ENCODE measurements around the gene CLCA1.

CLCA1 gene

DNA sequence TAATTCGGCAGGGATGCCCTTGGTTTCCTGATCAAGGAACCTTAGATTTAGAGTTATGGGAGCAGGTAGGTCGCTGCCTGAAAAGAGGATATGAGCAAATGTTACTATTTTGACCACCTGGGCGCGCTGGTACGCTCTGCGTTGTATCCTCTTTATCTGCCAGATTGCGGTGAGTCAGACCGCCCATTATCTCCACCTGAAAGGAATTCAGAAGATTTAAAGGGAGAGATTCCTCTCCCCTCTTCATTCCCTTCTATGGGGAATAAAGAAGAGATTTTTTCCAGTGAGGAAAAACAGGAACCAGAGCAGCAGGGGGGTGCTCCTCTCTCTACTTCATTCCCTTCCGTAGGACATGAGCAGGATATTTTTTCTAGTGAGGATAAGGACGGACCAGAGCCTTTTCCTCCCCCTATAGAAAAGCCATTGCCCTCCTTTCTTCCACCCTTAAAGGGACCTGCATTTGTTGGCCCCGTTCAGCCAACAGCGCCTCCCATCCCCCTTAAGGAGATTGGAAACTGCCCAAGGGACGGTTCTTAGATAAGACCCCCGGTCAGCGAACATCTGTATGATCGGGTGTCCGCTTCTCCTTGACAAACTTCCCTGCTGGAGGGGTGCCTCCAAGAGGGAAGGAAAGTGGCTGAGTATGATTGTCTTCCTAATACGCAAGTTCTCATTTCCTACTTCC, 34.1 kb downstream of the CLCA1 start:
- peak; percentile 91 for DNase-seq (ENCODE audit: low read depth, low spot score)

DNA sequence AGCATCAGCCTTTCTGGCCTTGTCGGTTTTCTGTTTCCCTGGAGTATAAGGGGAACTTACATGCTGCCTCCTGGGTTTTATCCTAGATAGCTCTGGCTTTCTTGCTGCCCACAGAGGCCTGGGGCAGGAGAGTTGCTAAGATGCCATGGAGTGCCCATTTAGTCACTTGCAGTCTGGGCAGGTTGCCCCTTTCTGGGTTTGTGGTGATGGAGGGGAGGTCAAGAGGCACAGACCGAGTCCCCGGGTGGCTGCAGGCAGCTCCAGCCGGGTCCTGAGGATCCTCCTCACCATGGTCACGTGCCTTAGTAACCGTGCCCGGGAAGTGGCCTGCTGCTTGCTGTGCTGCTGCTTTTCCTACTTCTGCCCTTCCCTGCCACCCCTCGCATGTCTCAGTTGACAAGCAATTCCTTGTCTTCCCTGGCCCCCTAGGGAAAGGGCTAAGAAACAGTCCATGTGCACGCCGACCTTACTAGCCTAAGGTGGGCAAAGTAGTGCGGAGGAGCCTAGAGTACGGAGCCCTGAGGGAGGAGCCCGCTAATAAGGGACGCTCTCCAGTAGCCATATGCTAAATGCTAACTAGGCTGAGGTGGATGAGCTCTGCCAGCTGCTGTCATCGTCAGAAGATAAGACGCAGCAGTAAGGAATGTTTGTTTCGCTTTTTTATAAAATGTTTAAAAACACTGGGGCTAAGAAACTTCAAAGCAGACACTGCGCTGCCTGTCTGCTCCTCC, 34.8 kb downstream of the CLCA1 start:
- DNase-seq (ENCODE audit: low read depth, low spot score): no peak

DNA sequence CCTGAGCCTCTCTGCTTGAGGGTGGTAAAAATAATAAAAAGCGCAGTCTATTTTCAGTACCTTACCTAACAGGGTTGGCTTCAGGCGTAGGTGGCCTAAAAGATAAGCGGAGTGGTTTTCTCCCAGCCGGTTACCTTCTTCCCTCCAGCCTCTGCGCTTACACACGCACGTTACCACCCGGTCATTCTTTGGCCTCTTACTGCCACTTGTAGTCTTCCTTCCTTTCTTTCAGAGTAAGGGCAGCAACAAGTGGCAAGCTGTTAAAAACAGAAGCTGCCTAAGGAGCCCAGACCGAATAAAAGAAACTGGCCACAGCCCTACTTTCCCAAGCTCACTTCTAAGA, 35.4 kb downstream of the CLCA1 start:
- no peak for DNase-seq (ENCODE audit: low read depth, low spot score)

DNA sequence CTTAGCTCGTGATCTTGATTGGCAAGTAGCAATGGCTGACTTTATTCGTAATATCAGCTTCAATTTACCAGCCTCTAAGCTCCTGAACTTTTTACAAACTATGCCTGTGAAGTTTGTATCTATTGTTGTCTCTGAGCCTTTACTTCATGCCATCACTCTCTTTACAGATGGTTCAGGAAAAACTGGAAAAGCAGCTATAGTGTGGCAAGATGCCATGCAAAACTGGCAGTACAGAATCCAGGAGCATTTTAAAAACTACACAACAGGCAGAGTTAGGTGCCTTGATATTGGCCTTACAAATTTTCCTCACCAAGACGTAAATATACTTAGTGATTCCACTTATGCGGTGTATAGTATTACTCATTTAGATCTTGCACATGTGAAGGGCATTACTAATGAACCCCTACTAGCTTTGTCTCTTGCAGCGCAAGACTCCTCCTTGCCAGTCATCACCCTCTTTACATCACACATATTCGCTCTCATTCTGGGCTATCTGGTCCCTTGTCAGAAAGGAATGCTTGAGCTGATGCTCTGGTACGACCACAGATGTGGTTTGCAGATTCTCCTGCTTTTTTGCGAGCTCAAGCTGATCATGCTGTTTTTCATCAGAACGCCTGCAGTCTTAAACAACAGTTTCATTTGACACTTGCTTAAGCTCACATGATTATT, 36.3 kb downstream of the CLCA1 start:
- no peak for DNase-seq (ENCODE audit: low read depth, low spot score)

DNA sequence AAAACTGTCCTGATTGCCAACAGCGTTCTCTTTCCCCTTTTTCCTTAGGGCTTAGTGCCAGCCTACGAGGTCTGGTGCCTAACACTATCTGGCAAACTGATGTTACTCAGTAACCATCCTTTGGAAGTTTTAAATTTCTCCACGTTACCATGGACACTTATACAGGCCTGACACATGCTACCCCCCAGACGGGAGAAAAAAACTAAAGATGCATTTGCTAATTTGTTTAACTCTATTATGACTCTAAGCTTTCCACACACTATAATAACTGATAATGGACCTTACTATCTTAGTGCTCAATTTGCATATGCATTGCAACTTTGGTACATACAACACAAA, 36.8 kb downstream of the CLCA1 start:
- DNase-seq (ENCODE audit: low read depth, low spot score): no peak

DNA sequence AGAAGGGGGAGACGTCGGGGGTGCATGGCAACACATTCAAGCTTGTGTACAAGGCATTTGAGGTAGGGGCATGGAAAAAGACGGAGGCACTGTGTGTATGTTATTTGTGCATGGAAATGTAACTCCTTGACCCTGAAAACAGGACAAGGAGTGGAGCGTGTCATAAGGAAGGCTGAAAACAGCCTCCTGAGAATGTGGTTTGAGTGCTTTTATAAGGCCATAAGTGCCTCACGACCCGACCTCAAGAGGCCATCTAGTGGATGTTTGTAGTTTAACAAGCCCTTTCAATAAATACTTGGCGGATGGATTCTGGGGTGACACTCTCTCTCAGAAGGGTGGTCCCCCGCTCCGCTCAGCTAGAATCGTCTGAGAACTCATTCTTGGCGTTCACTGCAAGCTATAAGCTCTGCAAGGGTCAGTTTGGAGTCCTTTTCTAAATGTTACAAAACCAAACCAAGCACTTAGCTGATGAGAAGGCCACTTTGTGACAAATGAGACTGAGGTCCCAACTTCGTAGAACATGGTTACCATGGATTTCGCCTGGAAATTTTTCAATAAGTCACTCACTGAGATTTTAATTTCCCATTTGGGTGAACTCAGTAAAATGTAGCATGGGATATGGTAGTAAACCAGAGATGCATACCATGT, 39.3 kb downstream of the CLCA1 start:
- DNase-seq (ENCODE audit: low read depth, low spot score): no peak

DNA sequence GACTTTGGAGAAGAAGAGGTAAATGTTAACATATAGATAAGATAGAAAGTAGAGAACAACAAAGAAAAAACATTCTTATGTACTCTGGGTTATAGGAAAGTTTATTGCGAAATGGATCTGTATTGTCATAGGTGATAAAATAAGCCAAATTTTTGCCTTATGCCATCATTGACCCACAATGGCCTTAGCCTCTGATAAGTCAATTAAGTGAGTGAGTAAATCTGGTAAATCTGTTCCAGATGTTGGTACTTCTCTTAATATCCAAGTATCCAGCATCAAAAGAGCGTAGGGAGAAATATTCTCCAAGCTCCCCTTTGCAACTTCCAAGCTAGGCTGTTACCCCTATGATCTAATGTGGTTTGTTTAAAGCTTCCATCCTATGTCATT, 39.8 kb downstream of the CLCA1 start:
- no peak for DNase-seq (ENCODE audit: low read depth, low spot score)

DNA sequence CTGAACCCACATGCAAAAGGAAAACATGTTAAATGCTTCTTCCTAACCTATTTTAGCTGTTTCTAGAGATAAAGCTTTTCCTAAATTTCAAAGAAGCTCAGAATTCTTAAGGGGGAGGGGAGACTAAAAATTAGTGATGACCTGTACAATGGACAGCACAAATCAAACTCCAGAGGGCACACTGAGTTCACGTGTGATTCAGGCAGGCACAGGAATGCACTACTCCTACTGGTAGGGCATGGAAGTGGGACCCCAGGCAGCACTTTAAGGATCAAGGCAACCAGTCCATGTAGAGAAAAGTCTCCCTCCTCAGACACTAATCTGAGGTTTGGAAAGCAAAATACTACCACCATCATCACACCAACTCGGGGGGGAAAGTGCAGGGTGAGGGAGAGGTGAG, 46.9 kb downstream of the CLCA1 start:
- DNase-seq (ENCODE audit: low read depth, low spot score): no peak

DNA sequence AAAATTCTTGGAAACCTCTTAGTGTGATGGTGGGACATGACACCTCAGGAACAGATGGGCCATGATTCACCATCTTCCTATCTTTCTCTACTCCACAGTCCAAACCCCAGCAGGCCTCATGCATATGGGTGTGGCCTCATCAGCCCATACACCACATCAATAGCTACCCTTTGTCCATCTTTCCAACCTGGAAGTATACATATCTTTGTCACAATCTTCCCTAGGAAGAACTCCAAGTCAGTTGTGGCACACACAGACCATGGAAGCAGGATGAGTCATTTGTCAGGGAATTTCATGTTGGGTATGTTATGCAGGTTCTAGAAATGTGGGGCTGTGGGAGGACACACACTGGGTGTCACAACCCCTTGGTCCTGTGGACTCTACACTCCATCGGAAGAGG, 47.6 kb downstream of the CLCA1 start:
- DNase-seq (ENCODE audit: low read depth, low spot score): no peak

DNA sequence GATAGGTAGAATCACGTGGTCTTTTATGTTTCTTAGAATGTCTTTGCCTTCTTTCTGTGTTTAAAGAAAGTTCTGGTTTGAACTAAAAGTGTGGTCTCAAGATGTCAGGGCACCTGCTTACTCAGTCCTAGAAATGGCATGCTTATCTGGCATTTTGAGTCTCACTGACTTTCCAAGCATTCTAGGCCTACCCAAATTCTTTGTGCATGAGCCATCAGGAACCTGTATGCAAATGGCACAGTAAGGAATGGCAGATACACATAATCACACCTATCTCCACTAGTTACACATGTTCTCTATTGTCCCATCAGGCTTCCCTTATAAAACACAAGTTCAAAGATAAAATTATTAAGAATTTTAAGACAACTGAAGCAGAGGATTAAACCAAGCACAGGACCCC, 48.6 kb downstream of the CLCA1 start:
- DNase-seq (ENCODE audit: low read depth, low spot score): no peak

DNA sequence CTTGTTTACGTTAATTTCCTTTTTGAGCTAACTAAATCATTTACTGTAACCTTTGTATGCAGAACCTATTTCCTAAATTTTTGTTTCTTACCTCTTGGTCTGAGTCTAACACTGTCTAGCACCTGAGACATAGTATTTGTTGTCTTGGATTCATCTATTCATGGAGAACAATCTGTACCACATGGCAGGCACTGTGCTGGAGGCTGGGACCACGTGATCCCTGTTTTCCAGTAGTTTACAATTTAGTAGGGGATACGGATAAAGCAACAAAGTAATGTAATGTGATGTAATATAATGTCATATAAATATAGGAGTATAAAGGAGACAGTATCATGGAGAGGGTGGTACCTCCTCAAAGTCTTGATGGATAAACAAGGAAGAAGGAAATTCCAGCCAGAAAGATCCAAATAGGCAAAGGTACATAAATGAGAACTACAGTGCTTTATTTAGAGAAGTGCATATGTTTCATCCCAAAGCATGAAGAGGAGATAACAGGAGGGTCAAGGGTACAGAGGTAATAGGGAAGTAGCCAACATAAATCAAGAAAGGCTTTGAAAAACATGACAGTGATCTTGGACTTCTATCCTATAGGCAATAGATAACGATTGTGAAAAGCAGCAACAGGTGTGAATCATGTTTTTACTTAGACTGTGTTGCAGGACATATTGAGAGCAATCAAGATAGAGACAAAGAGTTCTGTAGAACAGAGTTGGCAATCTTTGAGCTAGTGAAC, 52.2 kb downstream of the CLCA1 start:
- no peak for DNase-seq (ENCODE audit: low read depth, low spot score)

DNA sequence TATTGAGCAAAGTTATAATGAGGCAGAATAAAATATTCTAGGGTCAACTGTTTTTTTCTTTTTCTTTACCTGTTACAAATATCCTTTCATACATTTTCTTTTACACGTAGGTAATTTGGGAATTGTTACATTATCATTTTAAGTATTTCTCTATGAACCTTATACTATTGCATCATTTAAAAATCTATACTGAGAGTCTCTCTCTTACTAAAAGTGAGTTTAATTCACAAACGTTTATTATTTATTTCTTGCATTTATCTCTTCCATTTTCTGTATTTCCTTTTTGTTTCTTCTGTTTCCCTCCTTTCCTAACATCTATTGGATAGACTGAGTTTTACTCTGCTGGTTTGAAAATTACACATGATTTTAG, 52.8 kb downstream of the CLCA1 start:
- no peak for DNase-seq (ENCODE audit: low read depth, low spot score)

DNA sequence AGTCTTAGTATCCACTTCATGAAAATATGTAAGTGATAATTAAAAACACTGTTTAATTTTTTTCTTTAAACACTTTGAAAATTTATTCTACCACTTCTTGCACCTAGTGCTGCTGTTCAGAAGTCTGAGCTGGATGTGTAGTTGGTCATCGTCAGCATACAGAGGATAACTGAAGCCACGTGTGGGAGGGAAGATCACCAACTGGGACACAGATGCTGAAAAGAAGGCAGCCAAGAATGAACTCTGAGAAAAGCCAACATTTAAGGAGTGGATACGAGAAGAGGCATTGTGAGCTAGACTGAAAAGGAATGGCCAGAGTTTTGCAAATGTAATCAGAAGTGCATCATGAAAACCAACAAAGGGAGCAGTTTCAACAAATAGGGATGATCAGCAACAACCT, 53.5 kb downstream of the CLCA1 start:
- DNase-seq (ENCODE audit: low read depth, low spot score): no peak

DNA sequence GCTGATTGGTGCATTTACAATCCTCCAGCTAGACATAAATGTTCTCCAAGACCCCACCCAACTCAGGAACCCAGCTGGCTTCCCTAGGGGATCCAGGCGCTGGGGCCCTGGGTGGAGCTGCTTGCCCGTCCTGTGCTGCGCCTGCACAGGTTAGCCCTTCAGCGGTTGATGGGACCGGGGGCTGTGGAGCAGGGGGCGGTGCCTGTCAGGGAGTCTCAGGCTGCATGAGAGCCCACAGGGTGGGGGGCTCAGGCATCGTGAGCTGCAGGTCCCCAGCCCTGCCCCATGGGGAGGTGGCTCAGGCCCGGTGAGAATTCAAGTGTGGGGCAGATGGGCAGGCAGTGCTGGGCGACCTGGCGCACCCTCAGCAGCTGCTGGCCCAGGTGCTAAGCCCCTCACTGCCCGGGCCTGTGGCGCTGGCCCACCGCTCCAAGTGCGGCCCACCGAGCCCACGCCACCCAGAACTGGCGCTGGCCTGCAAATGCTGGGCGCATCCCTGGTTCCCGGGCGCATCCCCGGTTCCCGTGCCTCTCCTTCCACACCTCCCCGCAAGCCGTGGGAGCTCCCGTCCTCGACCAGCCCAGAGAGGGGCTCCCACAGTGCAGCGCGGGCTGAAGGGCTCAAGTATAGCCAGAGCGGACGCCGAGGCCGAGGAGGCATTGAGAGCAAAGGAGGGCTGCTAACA, 55.1 kb downstream of the CLCA1 start:
- DNase-seq (ENCODE audit: low read depth, low spot score): no peak

DNA sequence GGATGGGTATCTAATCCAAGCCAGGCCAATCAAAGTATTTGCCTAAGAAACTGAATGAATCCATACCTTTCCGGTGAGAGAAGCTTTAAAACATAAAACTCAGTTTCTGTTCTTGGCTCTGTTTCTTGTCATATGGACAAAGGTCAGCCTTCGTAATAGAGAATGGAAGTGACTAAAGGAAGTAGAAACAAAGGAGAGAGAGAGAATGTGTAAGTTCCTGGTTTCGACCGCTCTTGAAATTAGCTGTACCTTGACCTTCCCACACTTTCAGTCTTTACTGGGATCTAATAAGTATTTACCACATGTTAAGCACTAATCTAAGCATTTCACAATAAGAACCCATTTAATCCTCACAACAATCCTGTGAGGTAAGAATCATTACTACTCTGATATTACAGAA, 58.6 kb downstream of the CLCA1 start:
- DNase-seq (ENCODE audit: low read depth, low spot score): no peak

DNA sequence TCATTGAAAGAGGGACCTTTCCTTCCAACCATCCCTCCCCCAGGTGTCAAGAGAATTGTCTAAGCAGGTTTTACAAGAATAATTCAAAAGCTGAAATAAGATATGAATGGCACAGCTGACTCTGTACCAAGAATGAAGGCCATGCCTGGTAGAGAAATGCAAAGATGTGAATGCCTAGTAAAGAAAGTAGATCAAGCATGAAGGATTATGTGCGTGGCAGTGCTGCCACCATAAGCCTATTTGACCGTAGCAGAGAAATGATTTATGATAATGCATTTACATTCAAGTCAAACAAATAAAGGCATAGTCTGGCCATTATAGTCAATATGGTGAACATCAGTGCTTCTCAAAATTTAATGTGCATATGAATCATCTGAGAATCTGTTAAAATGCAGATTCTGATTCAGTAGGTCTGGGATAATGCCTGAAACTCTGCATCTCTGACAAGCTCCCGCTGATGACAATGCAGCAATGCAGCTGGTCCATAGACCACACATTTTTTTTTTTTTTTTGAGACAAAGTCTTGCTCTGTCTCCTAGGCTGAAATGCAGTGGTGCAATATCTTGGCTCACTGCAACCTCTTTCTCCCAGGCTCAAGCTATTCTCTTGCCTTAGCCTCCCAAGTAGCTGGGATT, 61.6 kb downstream of the CLCA1 start:
- no peak for DNase-seq (ENCODE audit: low read depth, low spot score)

DNA sequence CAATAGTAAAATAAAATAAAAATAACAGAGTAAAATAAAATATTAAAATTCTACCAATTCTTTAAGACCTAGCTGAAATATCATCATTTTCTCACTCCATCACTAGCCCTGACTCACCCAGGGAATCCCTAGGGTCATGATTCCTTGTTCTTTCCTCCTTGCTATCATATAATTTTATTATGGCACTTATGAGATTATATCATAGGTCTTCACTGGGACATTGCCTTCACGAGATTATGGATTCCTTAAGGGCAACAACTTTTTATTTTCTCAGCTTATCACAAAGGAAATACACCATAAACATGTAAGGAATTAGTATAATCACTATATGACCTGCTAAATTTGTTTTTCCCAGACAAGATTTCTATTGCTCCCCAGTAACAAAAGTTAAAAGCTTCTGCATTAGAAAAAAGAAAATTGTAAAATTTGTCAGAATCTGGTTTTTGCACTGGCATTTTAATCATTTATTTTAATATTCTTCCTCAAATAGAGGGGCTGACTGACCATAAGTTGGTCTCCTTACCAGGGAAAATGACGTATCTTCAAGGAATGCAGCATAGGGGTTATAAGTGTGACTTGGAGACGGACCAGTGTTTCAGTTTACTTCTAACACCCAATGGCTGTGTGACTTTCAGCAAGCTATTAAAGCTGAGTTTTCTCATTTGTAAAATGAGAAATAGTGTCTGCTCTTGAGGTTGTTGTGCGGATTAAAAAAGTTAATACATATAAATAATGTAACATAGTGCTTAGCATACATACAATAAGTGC, 69.4 kb downstream of the CLCA1 start:
- DNase-seq (ENCODE audit: low read depth, low spot score): no peak

DNA sequence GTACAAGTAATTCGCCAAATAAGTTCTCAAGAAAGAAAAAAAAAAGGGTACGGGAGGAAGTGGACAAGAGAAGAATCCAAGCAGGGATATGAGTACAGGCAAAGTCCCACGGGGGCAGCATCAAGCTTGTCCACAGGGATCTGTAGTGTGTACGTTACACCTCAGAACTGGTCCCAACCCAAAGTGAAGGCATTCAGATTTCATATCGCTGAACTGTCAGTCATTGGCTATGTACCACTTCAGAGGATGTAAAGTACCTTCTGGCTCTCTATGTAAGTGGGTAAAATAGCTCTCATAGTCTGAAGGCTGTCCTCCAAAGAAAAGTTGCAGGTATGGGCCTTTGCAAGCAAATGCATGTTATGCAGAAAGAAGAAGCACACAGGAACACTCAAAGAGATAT, 70.0 kb downstream of the CLCA1 start:
- no peak for DNase-seq (ENCODE audit: low read depth, low spot score)

DNA sequence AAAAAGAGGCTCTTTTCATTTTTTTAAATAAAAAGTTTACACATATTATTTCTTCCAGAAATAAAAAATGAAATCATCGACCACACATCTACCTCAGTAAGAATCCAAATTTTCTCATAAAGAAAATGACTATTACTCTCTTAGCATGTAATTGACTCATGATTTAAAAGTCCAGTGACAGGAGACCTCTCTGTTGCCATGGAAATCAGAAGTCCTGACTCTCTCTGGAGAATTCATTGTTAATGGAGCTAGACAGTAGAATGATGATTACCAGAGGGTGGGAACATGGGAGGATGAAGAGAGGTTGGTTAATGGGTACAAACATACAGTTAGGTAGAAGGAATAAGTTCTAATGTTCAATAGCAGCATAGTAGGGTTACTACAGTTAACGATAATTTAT, 73.1 kb downstream of the CLCA1 start:
- DNase-seq (ENCODE audit: low read depth, low spot score): no peak

DNA sequence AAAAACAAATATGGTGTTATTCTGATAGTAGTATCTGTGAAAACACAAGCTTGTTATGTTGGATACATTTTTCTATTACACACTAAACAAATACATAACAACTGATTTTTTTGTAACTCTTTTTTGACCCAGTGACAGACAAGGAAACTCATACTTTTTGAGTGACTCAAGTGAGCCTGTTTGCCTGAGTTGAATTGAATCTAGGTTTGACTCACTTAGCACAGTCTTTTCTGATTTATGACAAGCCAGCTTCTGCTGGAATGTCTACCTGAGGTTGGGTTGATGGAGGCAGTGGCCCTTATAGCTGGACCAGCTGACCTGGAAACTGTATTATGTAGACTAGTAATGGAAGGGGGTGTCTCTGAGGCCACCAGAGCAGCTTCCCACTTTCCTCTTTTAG, 73.9 kb downstream of the CLCA1 start:
- DNase-seq (ENCODE audit: low read depth, low spot score): no peak
